Measurements from ENCODE around the gene MAP3K7.

The MAP3K7 gene

GRCh38 chr6:90557006-90557405 lies 29.9 kb downstream of the MAP3K7 start:
- H3K27ac Mint-ChIP-seq: no peak overlapping the region
- no peak for DNase-seq
- peaks cover 4% of the 10 kb centered on the region for H3K4me1 Mint-ChIP-seq
- H3K36me3 Mint-ChIP-seq: peaks cover 35% of the 10 kb centered on the region
- no peaks in the 10 kb centered on the region for H3K9me3 Mint-ChIP-seq
- no peak overlapping the region for H3K4me3 Mint-ChIP-seq
- CTCF ChIA-PET: no interaction called here
- H3K27me3 Mint-ChIP-seq: no peaks in the 10 kb centered on the region

GRCh38 chr6:90547991-90548390 lies 38.9 kb downstream of the MAP3K7 start:
- Mint-ChIP-seq H3K36me3 (peaks cover 60% of the 10 kb centered on the region), H3K9me3 (no peaks in the 10 kb centered on the region), H3K27me3 (no peaks in the 10 kb centered on the region), H3K4me3 (no peak overlapping the region), H3K4me1 (peaks cover 5% of the 10 kb centered on the region), H3K27ac (no peak overlapping the region)
- CTCF ChIA-PET: no interaction called here
- no peak for DNase-seq

GRCh38 chr6:90547079-90547478 lies 39.8 kb downstream of the MAP3K7 start:
- Mint-ChIP-seq H3K27ac (no peak overlapping the region), H3K4me1 (peaks cover 5% of the 10 kb centered on the region), H3K4me3 (no peak overlapping the region), H3K9me3 (no peaks in the 10 kb centered on the region), H3K36me3 (peaks cover 56% of the 10 kb centered on the region), H3K27me3 (no peaks in the 10 kb centered on the region)
- no peak for DNase-seq
- CTCF ChIA-PET: no interaction called here

GRCh38 chr6:90545448-90545847 lies 41.4 kb downstream of the MAP3K7 start:
- Mint-ChIP-seq H3K27ac (no peak overlapping the region), H3K4me3 (no peak overlapping the region), H3K4me1 (peaks cover 5% of the 10 kb centered on the region), H3K27me3 (no peaks in the 10 kb centered on the region), H3K36me3 (peaks cover 51% of the 10 kb centered on the region), H3K9me3 (no peaks in the 10 kb centered on the region)
- CTCF ChIA-PET: no interaction called here
- no peak for DNase-seq

- CTCF ChIA-PET: no interaction called here
- H3K27ac Mint-ChIP-seq: no peak overlapping the region
- H3K27me3 Mint-ChIP-seq: no peaks in the 10 kb centered on the region
- no peak overlapping the region for H3K4me3 Mint-ChIP-seq
- H3K36me3 Mint-ChIP-seq: peaks cover 48% of the 10 kb centered on the region
- H3K9me3 Mint-ChIP-seq: no peaks in the 10 kb centered on the region
- DNase-seq: no peak
- H3K4me1 Mint-ChIP-seq: peaks cover 5% of the 10 kb centered on the region
These were observed 42.1 kb downstream of the MAP3K7 start for GRCh38 chr6:90544741-90545140.

GRCh38 chr6:90544081-90544480 lies 42.8 kb downstream of the MAP3K7 start:
- H3K27ac Mint-ChIP-seq: no peak overlapping the region
- peaks cover 5% of the 10 kb centered on the region for H3K4me1 Mint-ChIP-seq
- H3K36me3 Mint-ChIP-seq: peaks cover 43% of the 10 kb centered on the region
- H3K9me3 Mint-ChIP-seq: no peaks in the 10 kb centered on the region
- H3K4me3 Mint-ChIP-seq: no peak overlapping the region
- CTCF ChIA-PET: no interaction called here
- DNase-seq: no peak
- no peaks in the 10 kb centered on the region for H3K27me3 Mint-ChIP-seq

GRCh38 chr6:90541221-90541620 lies 45.7 kb downstream of the MAP3K7 start:
- Mint-ChIP-seq H3K36me3 (peaks cover 27% of the 10 kb centered on the region), H3K27ac (no peak overlapping the region), H3K4me1 (peaks cover 5% of the 10 kb centered on the region), H3K4me3 (no peak overlapping the region), H3K27me3 (no peaks in the 10 kb centered on the region), H3K9me3 (no peaks in the 10 kb centered on the region)
- no peak for DNase-seq
- CTCF ChIA-PET: no interaction called here

- CTCF ChIA-PET: no interaction called here
- H3K9me3 Mint-ChIP-seq: no peaks in the 10 kb centered on the region
- no peak for DNase-seq
These were observed 48.4 kb downstream of the MAP3K7 start for GRCh38 chr6:90538278-90539046.

GRCh38 chr6:90537723-90538258 lies 49.1 kb downstream of the MAP3K7 start:
- DNase-seq: no peak
- peaks cover 28% of the 10 kb centered on the region for H3K36me3 Mint-ChIP-seq
- CTCF ChIA-PET: no interaction called here
- no peak overlapping the region for H3K4me3 Mint-ChIP-seq
- no peak overlapping the region for H3K27ac Mint-ChIP-seq
- H3K27me3 Mint-ChIP-seq: no peaks in the 10 kb centered on the region
- H3K9me3 Mint-ChIP-seq: no peaks in the 10 kb centered on the region
- peaks cover 21% of the 10 kb centered on the region for H3K4me1 Mint-ChIP-seq

More at GRCh38 chr6:90538278-90539046, 48.4 kb downstream of the MAP3K7 start:
- Mint-ChIP-seq H3K27me3 (no peaks in the 10 kb centered on the region), H3K4me1 (peaks cover 14% of the 10 kb centered on the region), H3K36me3 (peaks cover 24% of the 10 kb centered on the region), H3K4me3 (no peak overlapping the region), H3K27ac (no peak overlapping the region)

- Mint-ChIP-seq H3K4me3 (no peak overlapping the region), H3K4me1 (peaks cover 24% of the 10 kb centered on the region), H3K27me3 (no peaks in the 10 kb centered on the region), H3K27ac (no peak overlapping the region), H3K9me3 (no peaks in the 10 kb centered on the region), H3K36me3 (peaks cover 28% of the 10 kb centered on the region)
- no peak for DNase-seq
- CTCF ChIA-PET: no interaction called here
These were observed 49.8 kb downstream of the MAP3K7 start for GRCh38 chr6:90537027-90537426.

- CTCF ChIA-PET: no interaction called here
- Mint-ChIP-seq H3K36me3 (peaks cover 28% of the 10 kb centered on the region), H3K4me3 (no peak overlapping the region), H3K27ac (no peak overlapping the region), H3K9me3 (no peaks in the 10 kb centered on the region), H3K4me1 (peaks cover 24% of the 10 kb centered on the region), H3K27me3 (no peaks in the 10 kb centered on the region)
- DNase-seq: no peak
These were observed 50.4 kb downstream of the MAP3K7 start for GRCh38 chr6:90536520-90536919.

GRCh38 chr6:90534337-90535025 lies 52.4 kb downstream of the MAP3K7 start:
- DNase-seq: no peak
- Mint-ChIP-seq H3K4me1 (peaks cover 24% of the 10 kb centered on the region), H3K36me3 (peaks cover 30% of the 10 kb centered on the region), H3K9me3 (no peaks in the 10 kb centered on the region), H3K27ac (peak overlapping the region; percentile 82), H3K4me3 (no peak overlapping the region), H3K27me3 (no peaks in the 10 kb centered on the region)
- CTCF ChIA-PET: no interaction called here

- Mint-ChIP-seq H3K9me3 (no peaks in the 10 kb centered on the region), H3K36me3 (peaks cover 35% of the 10 kb centered on the region), H3K27ac (peak overlapping the region; percentile 82), H3K4me3 (no peak overlapping the region), H3K4me1 (peaks cover 28% of the 10 kb centered on the region), H3K27me3 (no peaks in the 10 kb centered on the region)
- peak; percentile 31 for DNase-seq
- CTCF ChIA-PET: interaction anchor here (0.8 kb wide), 1 partner anchor 135 kb away, joined by 3 read pairs; no protein-coding TSS in a partner anchor
These were observed 53.1 kb downstream of the MAP3K7 start for GRCh38 chr6:90533615-90534336.

- H3K36me3 Mint-ChIP-seq: peaks cover 28% of the 10 kb centered on the region
- no peak for DNase-seq
- CTCF ChIA-PET: no interaction called here
- H3K27ac Mint-ChIP-seq: no peak overlapping the region
- H3K4me3 Mint-ChIP-seq: no peak overlapping the region
- H3K4me1 Mint-ChIP-seq: peaks cover 28% of the 10 kb centered on the region
- H3K9me3 Mint-ChIP-seq: no peaks in the 10 kb centered on the region
- no peaks in the 10 kb centered on the region for H3K27me3 Mint-ChIP-seq
These were observed 56.0 kb downstream of the MAP3K7 start for GRCh38 chr6:90530882-90531281.
